Breast epithelium (tissue), 4 donors: ENCODE measurements around the gene EIF2D. TPM values are rescaled to one million over a fixed set of nuclear protein-coding genes. Genes with fewer than 3 reads are reported as not detected.

ENCODE experiments used
- DNase-seq, 2 donors: peaks; one replicate each; pipeline ENCODE4 v3.0.0-alpha.2; 2019; ENCODE audit warnings: low spot score in 2 of 2
- H3K27ac ChIP-seq, 2 donors: fragments of 200-600 bp; sonication (generic) in 1 of 2; one replicate each; pipeline ENCODE4 v1.5.1; 2016 to 2019; ENCODE audit warnings: mild to moderate bottlenecking in 1 of 2
- H3K27me3 ChIP-seq, 2 donors: fragments of 200-600 bp; sonication (generic) in 1 of 2; one replicate each; pipeline versions ENCODE4 v1.5.1 to v1.6.0; 2017 to 2019; ENCODE audit warnings: control low read depth in 1 of 2, mild to moderate bottlenecking in 1 of 2
- H3K36me3 ChIP-seq: fragments of 200-600 bp; one replicate; pipeline ENCODE4 v1.5.1; 2019
- H3K4me1 ChIP-seq, 2 donors: fragments of 200-600 bp; sonication (generic); one replicate each; pipeline ENCODE4 v1.5.1; 2016 to 2019; ENCODE audit warnings: control low read depth in 1 of 2
- H3K4me3 ChIP-seq, 3 donors: fragments of 200-600 bp; sonication (generic); 1 replicate in 2 of 3; 2 replicates in 1 of 3; pipeline ENCODE4 v1.5.1; 2016 to 2019; ENCODE audit warnings: mild to moderate bottlenecking in 3 of 3, moderate library complexity in 2 of 3
- H3K9me3 ChIP-seq, 2 donors: fragments of 200-600 bp; sonication (generic) in 1 of 2; one replicate each; pipeline ENCODE4 v1.5.1; 2016 to 2019; ENCODE audit warnings: control low read depth in 1 of 2
- CTCF ChIP-seq, 3 donors: fragments of 450-650 bp; IDR thresholded peaks; one replicate each; pipeline ENCODE4 v1.5.1; 2016 to 2017; ENCODE audit warnings: antibody characterized with exemption in 3 of 3, mild to moderate bottlenecking in 3 of 3, moderate library complexity in 3 of 3
- POLR2A ChIP-seq: fragments of 450-650 bp; IDR thresholded peaks from one replicate; pipeline ENCODE4 v1.6.1; 2016; ENCODE audit warnings: antibody characterized with exemption, mild to moderate bottlenecking, moderate library complexity
- POLR2AphosphoS5 ChIP-seq, 3 donors: sonication (generic); formaldehyde crosslinking; IDR thresholded peaks; one replicate each; pipeline ENCODE4 v1.6.1; 2017; ENCODE audit warnings: antibody characterized with exemption in 3 of 3
- intact Hi-C: fragments of 100-400 bp; cut with DNase I; formaldehyde crosslinking; loops from one replicate; pipeline ENCODE4 v1.15.1; 2023; ENCODE audit warnings: low total_unique reads
- total RNA-seq, 3 donors: library from RNA; depleted of rRNA; stranded (reverse); fragments of >200 nt; gene quantifications; one replicate each; pipeline ENCODE4 v1.1.0, GENCODE V29; 2016

Gene EIF2D
- 10 to 100 TPM; 55.4 to 70.1 (median 68.6) TPM for total RNA-seq

GRCh38 chr1:206612129-206612876, at the start of gene EIF2D:
TSS of gene EIF2D (minus strand) at chr1:206612465. CDS start at chr1:206612342, 123 bp downstream.
- peak; percentile 90 to 93 for DNase-seq
- Histone ChIP-seq H3K27me3 (no peaks in the 10 kb centered on the region), H3K9me3 (no peaks in the 10 kb centered on the region), H3K36me3 (no peaks in the 10 kb centered on the region), H3K4me1 (no peaks in the 10 kb centered on the region), H3K27ac (peak within 1 kb of the TSS; percentile 89 to 95), H3K4me3 (peak within 1 kb of the TSS; percentile 63 to 77 (median 67))
- intact Hi-C loops = no loop called here
- TF ChIP-seq CTCF (IDR thresholded peaks at IDR 0.05) (peak; percentile 96 to 99 (median 98)), POLR2AphosphoS5 (IDR thresholded peaks at IDR 0.05) (peak; percentile 76 to 96 (median 86)), POLR2A (peak; percentile 39)

- no peaks in the 10 kb centered on the region for H3K36me3 ChIP-seq
- no peaks in the 10 kb centered on the region for H3K27me3 ChIP-seq
- intact Hi-C loops = no loop called here
- peaks cover 0 to 6% of the 10 kb centered on the region in 2 donors for H3K4me1 ChIP-seq
- no peak overlapping the region for H3K27ac ChIP-seq
- no peak for DNase-seq
- H3K4me3 ChIP-seq = no peak overlapping the region
- no peaks in the 10 kb centered on the region for H3K9me3 ChIP-seq
- TF ChIP-seq CTCF (IDR thresholded peaks at IDR 0.05) (no peak), POLR2AphosphoS5 (IDR thresholded peaks at IDR 0.05) (no peak), POLR2A (no peak)
These were observed 49.0 kb upstream of the EIF2D start for GRCh38 chr1:206661161-206661820.

- intact Hi-C loops = no loop called here
- TF ChIP-seq CTCF (IDR thresholded peaks at IDR 0.05) = no peak
- Histone ChIP-seq H3K36me3 (no peaks in the 10 kb centered on the region), H3K4me3 (no peak overlapping the region), H3K27me3 (no peaks in the 10 kb centered on the region), H3K27ac (peak overlapping the region in 1 of 2 donors; percentile 4), H3K4me1 (peaks cover 0 to 6% of the 10 kb centered on the region in 2 donors), H3K9me3 (no peaks in the 10 kb centered on the region)
- DNase-seq = no peak
These were observed 47.9 kb upstream of the EIF2D start for GRCh38 chr1:206660136-206660535.

- Histone ChIP-seq H3K36me3 (no peaks in the 10 kb centered on the region), H3K4me1 (peaks cover 0 to 4% of the 10 kb centered on the region in 2 donors), H3K27ac (peak overlapping the region; percentile 63 to 71), H3K9me3 (no peaks in the 10 kb centered on the region), H3K4me3 (no peak overlapping the region), H3K27me3 (no peaks in the 10 kb centered on the region)
- no peak for DNase-seq
- intact Hi-C loops = no loop called here
- TF ChIP-seq POLR2A = no peak
- TF ChIP-seq CTCF (IDR thresholded peaks at IDR 0.05) = no peak
- TF ChIP-seq POLR2AphosphoS5 (IDR thresholded peaks at IDR 0.05) = no peak
These were observed 46.7 kb upstream of the EIF2D start for GRCh38 chr1:206658981-206659273.

- TF ChIP-seq CTCF (IDR thresholded peaks at IDR 0.05) (peak in 1 of 3 donors; percentile 19), POLR2A (no peak)
- intact Hi-C loops = no loop called here
- H3K4me3 ChIP-seq = no peak overlapping the region
These were observed 46.2 kb upstream of the EIF2D start for GRCh38 chr1:206658264-206658980.

More at GRCh38 chr1:206658264-206658980, 46.2 kb upstream of the EIF2D start:
- no peak for DNase-seq
- no peaks in the 10 kb centered on the region for H3K4me1 ChIP-seq
- H3K36me3 ChIP-seq = no peaks in the 10 kb centered on the region
- peak overlapping the region in 1 of 2 donors; percentile 71 for H3K27ac ChIP-seq
- H3K27me3 ChIP-seq = no peaks in the 10 kb centered on the region
- no peaks in the 10 kb centered on the region for H3K9me3 ChIP-seq
